HG03066 (cell line): ENCODE results near the gene HELZ.
"Not testable (repeated sequence)": the region's sequence is repeated elsewhere in the genome, so short reads cannot be mapped to it uniquely, and the experiment has no call there.

Experiments used
- ATAC-seq: cut with Tn5 transposase; IDR thresholded peaks from one replicate; pipeline ENCODE4 v1.9.1; 2021; ENCODE audit warnings: low read depth; ENCODE audit not compliant: unreplicated experiment

HELZ gene

GRCh38 chr17:67095803-67096202 is 149.2 kb downstream of the HELZ start:
- no peak for ATAC-seq

- not testable (repeated sequence) for ATAC-seq
Measured at GRCh38 chr17:67095291-67095690, 149.7 kb downstream of the HELZ start.

- ATAC-seq, result no peak
Measured at GRCh38 chr17:67093348-67093747, 151.6 kb downstream of the HELZ start.

- ATAC-seq, result not testable (repeated sequence)
Measured at GRCh38 chr17:67092710-67093109, 152.3 kb downstream of the HELZ start.

GRCh38 chr17:67092291-67092690 is 152.7 kb downstream of the HELZ start:
- ATAC-seq, result no peak

GRCh38 chr17:67090341-67090740 is 154.7 kb downstream of the HELZ start:
- ATAC-seq, result no peak

GRCh38 chr17:67088639-67089038 is 156.4 kb downstream of the HELZ start:
- ATAC-seq, result no peak

- ATAC-seq, result no peak
Measured at GRCh38 chr17:67085406-67085805, 159.6 kb downstream of the HELZ start.

GRCh38 chr17:67082107-67082506 is 162.9 kb downstream of the HELZ start:
- peak; percentile 85 for ATAC-seq

- ATAC-seq, result no peak
Measured at GRCh38 chr17:67080804-67081203, 164.2 kb downstream of the HELZ start.

- no peak for ATAC-seq
Measured at GRCh38 chr17:67079491-67079890, 165.5 kb downstream of the HELZ start.

- no peak for ATAC-seq
Measured at GRCh38 chr17:67078292-67078691, 166.7 kb downstream of the HELZ start.

- ATAC-seq, result no peak
Measured at GRCh38 chr17:67076290-67076689, 168.7 kb downstream of the HELZ start.

GRCh38 chr17:67074781-67075180 is 170.2 kb downstream of the HELZ start:
- no peak for ATAC-seq

- no peak for ATAC-seq
Measured at GRCh38 chr17:67072885-67073284, 172.1 kb downstream of the HELZ start.

GRCh38 chr17:67071595-67071994 is 173.4 kb downstream of the HELZ start:
- no peak for ATAC-seq

- no peak for ATAC-seq
Measured at GRCh38 chr17:67069603-67070136, 175.3 kb downstream of the HELZ start.

GRCh38 chr17:67068999-67069398 is 176.0 kb downstream of the HELZ start:
- no peak for ATAC-seq

- ATAC-seq, result no peak
Measured at GRCh38 chr17:67067571-67068482, 177.2 kb downstream of the HELZ start.

- ATAC-seq, result no peak
Measured at GRCh38 chr17:67066717-67067116, 178.3 kb downstream of the HELZ start.

GRCh38 chr17:67063141-67063540 is 181.9 kb downstream of the HELZ start:
- ATAC-seq, result no peak

- no peak for ATAC-seq
Measured at GRCh38 chr17:67059372-67059771, 185.6 kb downstream of the HELZ start.
